ENCODE measurements around the gene PANK1.

PANK1 gene

GRCh38 chr10:89615824-89616223 lies 29.2 kb downstream of the PANK1 start:
- DNase-seq (ENCODE audit: low spot score) = peak; percentile 34

- DNase-seq (ENCODE audit: low spot score) = no peak
Observed at GRCh38 chr10:89615112-89615511, 29.9 kb downstream of the PANK1 start.

GRCh38 chr10:89613582-89613981 lies 31.5 kb downstream of the PANK1 start:
- no peak for DNase-seq (ENCODE audit: low spot score)

- DNase-seq (ENCODE audit: low spot score) = no peak
Observed at GRCh38 chr10:89611282-89611681, 33.8 kb downstream of the PANK1 start.

- DNase-seq (ENCODE audit: low spot score) = no peak
Observed at GRCh38 chr10:89609833-89610346, 35.2 kb downstream of the PANK1 start.

GRCh38 chr10:89604200-89604599 lies 40.8 kb downstream of the PANK1 start:
- no peak for DNase-seq (ENCODE audit: low spot score)

- no peak for DNase-seq (ENCODE audit: low spot score)
Observed at GRCh38 chr10:89602919-89603318, 42.1 kb downstream of the PANK1 start.

- no peak for DNase-seq (ENCODE audit: low spot score)
Observed at GRCh38 chr10:89601728-89602361, 43.2 kb downstream of the PANK1 start.

- DNase-seq (ENCODE audit: low spot score) = no peak
Observed at GRCh38 chr10:89600041-89600440, 45.0 kb downstream of the PANK1 start.

- no peak for DNase-seq (ENCODE audit: low spot score)
Observed at GRCh38 chr10:89593043-89593442, 52.0 kb downstream of the PANK1 start.

- DNase-seq (ENCODE audit: low spot score) = no peak
Observed at GRCh38 chr10:89592539-89592938, 52.5 kb downstream of the PANK1 start.

GRCh38 chr10:89591796-89592271 lies 53.2 kb downstream of the PANK1 start:
- DNase-seq (ENCODE audit: low spot score) = no peak

- DNase-seq (ENCODE audit: low spot score) = no peak
Observed at GRCh38 chr10:89591111-89591795, 53.8 kb downstream of the PANK1 start.

GRCh38 chr10:89590326-89590725 lies 54.7 kb downstream of the PANK1 start:
- no peak for DNase-seq (ENCODE audit: low spot score)

- DNase-seq (ENCODE audit: low spot score) = no peak
Observed at GRCh38 chr10:89589101-89589720, 55.8 kb downstream of the PANK1 start.

GRCh38 chr10:89588671-89589070 lies 56.4 kb downstream of the PANK1 start:
- no peak for DNase-seq (ENCODE audit: low spot score)

GRCh38 chr10:89582022-89582421 lies 63.0 kb downstream of the PANK1 start:
- no peak for DNase-seq (ENCODE audit: low spot score)

- DNase-seq (ENCODE audit: low spot score) = no peak
Observed at GRCh38 chr10:89580243-89580642, 64.8 kb downstream of the PANK1 start.

- no peak for DNase-seq (ENCODE audit: low spot score)
Observed at GRCh38 chr10:89576696-89577095, 68.3 kb downstream of the PANK1 start.

GRCh38 chr10:89576022-89576421 lies 69.0 kb downstream of the PANK1 start:
- no peak for DNase-seq (ENCODE audit: low spot score)

GRCh38 chr10:89575031-89575430 lies 70.0 kb downstream of the PANK1 start:
- DNase-seq (ENCODE audit: low spot score) = no peak

- DNase-seq (ENCODE audit: low spot score) = no peak
Observed at GRCh38 chr10:89574368-89574767, 70.7 kb downstream of the PANK1 start.

- DNase-seq (ENCODE audit: low spot score) = no peak
Observed at GRCh38 chr10:89567576-89568245, 77.3 kb downstream of the PANK1 start.
